GM12801 (cell line): ENCODE data around the gene OR7C1.
"Not testable (repeated sequence)": the region's sequence is repeated elsewhere in the genome, so short reads cannot be mapped to it uniquely, and the experiment has no call there.

ENCODE experiments used
- TF ChIP-seq, protein P1 (sequence below): IDR thresholded peaks from one replicate; pipeline ENCODE4 v1.5.1; 2011; ENCODE audit warnings: control low read depth; ENCODE audit not compliant: insufficient read length; ENCODE audit errors: extremely low read depth

OR7C1 gene

DNA sequence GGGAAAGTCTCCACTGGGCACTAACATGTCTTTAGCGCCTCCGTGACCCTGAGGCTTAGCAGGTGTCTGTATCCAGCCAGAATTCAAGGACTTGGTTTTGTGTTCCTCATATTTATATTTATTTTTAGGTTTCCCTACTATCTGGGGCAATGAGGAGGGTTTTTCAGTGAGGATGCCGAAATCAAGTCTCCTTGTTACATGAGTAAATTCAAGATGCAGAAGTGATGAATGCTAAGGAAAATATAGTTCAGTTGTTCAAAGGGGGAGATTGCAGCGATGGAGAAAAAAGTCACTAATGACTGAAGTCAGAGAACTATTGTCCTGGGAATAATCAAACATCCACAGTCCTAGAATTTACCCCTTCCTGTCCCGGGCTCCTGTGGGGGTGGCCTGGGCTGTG, 55.8 kb downstream of the OR7C1 start:
- TF ChIP-seq, protein P1, sequence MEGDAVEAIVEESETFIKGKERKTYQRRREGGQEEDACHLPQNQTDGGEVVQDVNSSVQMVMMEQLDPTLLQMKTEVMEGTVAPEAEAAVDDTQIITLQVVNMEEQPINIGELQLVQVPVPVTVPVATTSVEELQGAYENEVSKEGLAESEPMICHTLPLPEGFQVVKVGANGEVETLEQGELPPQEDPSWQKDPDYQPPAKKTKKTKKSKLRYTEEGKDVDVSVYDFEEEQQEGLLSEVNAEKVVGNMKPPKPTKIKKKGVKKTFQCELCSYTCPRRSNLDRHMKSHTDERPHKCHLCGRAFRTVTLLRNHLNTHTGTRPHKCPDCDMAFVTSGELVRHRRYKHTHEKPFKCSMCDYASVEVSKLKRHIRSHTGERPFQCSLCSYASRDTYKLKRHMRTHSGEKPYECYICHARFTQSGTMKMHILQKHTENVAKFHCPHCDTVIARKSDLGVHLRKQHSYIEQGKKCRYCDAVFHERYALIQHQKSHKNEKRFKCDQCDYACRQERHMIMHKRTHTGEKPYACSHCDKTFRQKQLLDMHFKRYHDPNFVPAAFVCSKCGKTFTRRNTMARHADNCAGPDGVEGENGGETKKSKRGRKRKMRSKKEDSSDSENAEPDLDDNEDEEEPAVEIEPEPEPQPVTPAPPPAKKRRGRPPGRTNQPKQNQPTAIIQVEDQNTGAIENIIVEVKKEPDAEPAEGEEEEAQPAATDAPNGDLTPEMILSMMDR = no peak

DNA sequence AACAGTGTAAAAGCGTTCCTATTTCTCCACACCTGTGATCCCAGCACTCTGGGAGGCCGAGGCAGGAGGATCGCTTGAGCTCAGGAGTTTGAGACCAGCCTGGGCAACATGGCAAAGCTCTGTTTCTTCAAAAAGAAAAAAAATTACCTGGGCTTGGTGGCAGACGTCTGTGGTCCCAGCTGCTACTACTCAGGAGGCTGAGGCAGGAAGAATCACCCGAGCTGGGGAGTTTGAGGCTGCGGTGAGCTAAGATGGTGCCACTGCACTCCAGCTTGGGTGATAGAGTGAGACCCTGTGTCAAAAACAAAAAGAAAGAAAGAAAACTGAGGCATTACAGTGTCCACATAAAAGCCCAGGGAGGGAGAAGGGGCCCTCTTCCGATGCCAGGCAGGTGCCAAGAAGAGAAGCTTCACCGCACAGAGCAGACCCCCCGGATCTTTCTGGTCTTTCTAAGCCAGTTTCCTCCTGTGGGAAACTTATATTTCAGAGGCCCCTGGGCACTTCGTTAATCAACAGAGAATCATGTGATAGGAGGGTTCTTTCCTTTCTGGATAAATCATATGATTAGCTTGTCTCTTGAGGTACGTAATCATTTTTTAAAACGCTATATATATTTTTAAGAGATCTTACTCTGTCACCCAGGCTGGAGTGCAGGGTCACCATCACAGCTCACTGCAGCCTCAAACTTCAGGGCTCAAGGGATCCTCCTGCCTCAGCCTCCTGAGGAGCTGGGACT, 56.7 kb downstream of the OR7C1 start, which contains the start of gene ADGRE2:
TSS of gene ADGRE2 (minus strand) at position 451 of the 736 bp plus-strand sequence. CDS start 1,804 bp downstream, outside the sequence.
- TF ChIP-seq, protein P1 = not testable (repeated sequence)

DNA sequence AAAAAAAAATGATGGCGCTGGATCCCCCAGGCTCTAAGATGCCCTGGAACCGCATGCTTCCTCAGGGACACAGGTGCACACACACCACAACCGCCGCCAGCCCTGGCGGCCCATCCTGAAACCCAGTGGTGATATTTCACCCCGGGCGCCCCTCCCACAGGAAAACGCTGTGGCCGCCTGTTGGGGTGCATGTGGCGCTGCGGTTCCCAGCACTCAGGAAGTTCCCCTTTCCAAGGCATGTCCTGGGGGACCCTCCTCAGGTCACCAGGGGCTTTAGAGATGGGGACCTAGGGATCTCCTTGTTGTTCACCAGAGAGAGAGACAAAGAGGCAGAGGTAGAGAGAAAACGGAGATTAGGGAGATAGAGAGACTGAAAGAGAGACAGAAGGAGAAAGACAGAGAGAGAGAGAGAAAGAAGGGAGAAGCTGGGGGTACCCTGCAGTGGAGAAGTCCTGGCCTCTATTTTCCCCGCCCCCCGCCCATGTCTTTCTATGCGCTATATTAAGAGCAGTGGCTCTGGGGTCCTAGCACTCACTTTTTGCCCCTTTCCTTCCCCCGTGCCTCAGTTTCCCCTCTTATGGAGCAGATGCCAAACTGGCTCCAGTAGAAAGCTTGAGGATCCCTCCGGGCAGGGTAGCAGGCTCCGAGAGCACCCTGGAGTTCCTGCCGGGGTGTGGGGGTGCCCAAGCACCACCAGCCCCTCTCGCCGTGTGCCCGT, 59.0 kb downstream of the OR7C1 start:
- TF ChIP-seq, protein P1 = no peak

DNA sequence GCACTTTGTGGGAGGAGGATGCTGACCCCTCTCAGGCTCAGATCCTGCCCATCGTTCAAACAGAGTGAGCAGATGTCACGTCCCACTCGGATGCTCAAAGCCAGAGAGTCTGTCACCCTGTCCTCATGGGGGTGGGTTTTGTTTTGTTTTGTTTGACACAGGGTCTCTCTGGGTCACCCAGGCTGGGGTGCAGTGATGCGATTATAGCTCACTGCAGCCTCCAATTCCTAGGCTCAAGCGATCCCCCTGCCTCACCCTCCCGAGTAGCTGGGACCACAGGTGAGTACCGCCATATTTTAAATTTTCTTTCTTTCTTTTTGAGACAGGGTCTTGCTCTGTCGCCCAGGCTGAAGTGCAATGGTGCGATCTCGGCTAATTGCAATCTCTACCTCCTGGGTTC, 60.6 kb downstream of the OR7C1 start:
- TF ChIP-seq, protein P1 = no peak

DNA sequence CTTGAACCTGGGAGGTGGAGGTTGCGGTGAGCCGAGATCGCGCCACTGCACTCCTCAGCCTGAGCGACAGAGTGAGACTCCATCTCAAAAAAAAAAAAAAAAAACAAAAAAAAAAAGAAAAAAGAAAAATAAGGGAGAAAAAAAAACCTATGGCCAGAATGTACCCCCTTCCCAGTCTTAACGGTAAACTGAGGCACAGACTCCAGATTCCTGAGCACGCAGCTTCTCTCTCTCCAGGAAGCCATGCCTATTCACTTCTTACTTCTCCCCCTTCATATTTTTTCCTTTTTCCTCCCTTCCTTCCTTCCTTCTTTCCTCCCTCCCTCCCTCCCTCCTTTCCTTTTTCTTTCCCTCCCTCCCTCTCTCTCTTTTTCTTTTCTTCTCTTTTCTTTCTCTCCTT, 62.0 kb downstream of the OR7C1 start:
- TF ChIP-seq, protein P1 = no peak

DNA sequence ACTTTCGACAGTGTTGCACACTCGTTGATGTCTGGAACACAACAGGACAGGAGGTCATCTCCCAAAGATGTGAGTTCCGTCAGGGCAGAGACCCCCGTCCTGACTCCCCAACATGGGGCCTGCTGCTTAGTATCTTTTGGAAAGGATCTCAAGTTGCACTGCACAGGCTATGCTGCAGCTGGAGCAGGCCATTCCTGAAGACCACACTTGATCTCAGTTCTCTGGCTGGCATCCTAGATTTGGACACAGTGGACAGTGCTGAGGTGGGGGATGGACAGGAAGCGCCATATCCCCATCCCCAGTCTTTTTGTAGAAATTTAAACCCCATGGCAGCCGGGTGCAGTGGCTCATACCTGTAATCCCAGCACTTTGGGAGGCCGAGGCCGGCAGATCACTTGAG, 62.5 kb downstream of the OR7C1 start:
- TF ChIP-seq, protein P1 = no peak

DNA sequence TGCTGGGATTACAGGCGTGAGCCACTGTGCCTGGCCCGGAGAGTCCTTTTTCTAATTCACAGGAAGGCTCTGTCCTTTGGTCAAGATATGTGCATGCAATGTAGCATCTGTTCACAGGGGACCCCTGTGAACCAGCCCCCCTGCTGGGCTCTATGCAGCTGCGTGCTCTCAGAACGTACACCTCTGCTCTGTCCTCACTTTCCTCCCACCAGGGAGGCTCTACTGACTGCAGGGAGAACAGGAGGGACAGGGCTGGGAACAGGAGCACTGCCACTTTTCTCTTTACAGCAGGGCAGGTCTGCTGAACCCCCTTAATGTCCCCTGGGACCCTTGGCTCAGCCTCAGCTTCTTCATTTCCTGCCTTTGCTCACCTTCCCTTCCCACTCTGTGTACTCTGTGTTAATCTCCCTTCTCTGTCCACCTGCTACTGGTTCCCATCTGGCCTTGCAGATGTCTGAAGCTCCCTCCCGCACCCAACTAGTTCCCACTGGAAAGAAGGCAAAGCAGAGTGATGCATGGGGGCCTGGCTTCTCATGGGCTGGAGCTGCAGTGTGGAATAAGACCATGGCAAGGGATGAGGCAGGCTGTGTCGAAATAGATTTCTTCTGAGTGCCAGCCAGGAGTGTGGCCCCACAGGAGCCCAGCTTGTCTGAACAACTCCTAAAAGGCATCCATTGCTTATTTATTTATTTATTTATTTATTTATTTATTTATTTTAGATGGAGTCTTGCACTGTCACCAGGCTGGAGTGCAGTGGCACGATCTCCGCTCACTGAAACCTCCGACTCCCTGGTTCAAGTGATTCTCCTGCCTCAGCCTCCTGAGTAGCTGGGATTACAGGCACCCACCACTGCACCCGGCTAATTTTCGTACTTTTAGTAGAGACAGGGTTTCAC, 63.8 kb downstream of the OR7C1 start:
- TF ChIP-seq, protein P1 = no peak
